Central memory CD8-positive, alpha-beta T cell (primary cell): Measurements from ENCODE around the gene MOK.
"Not testable (repeated sequence)": the region's sequence is repeated elsewhere in the genome, so short reads cannot be mapped to it uniquely, and the experiment has no call there.

ENCODE experiments used
- ATAC-seq: fragments of 150-1000 bp; cut with Tn5 transposase; replicated peaks from 2 replicates; pipeline ENCODE4 v1.10.0; 2022; ENCODE audit warnings: mild to moderate bottlenecking, moderate FRiP score, moderate number of reproducible peaks; ENCODE audit not compliant: poor library complexity, severe bottlenecking; ENCODE audit errors: extremely low read depth
- DNase-seq, 2 donors: peaks; one replicate each; pipeline ENCODE4 v3.0.0; 2021; ENCODE audit warnings: low spot score in 2 of 2
- H3K27ac Mint-ChIP-seq: one replicate; pipeline ENCODE4 v1.8.0; 2022; ENCODE audit warnings: low read depth, mild to moderate bottlenecking, moderate library complexity, mixed read lengths
- H3K27me3 Mint-ChIP-seq: one replicate; pipeline ENCODE4 v1.8.0; 2022; ENCODE audit warnings: mixed read lengths
- H3K36me3 Mint-ChIP-seq: one replicate; pipeline ENCODE4 v1.8.0; 2022; ENCODE audit warnings: mild to moderate bottlenecking, moderate library complexity, mixed read lengths; ENCODE audit not compliant: insufficient read depth
- H3K4me1 Mint-ChIP-seq: one replicate; pipeline ENCODE4 v1.8.0; 2022; ENCODE audit warnings: mixed read lengths
- H3K4me3 Mint-ChIP-seq: one replicate; pipeline ENCODE4 v1.8.0; 2022; ENCODE audit warnings: mild to moderate bottlenecking, moderate library complexity, mixed read lengths
- H3K9me3 Mint-ChIP-seq: one replicate; pipeline ENCODE4 v1.8.0; 2022; ENCODE audit warnings: mixed read lengths

MOK gene

DNA sequence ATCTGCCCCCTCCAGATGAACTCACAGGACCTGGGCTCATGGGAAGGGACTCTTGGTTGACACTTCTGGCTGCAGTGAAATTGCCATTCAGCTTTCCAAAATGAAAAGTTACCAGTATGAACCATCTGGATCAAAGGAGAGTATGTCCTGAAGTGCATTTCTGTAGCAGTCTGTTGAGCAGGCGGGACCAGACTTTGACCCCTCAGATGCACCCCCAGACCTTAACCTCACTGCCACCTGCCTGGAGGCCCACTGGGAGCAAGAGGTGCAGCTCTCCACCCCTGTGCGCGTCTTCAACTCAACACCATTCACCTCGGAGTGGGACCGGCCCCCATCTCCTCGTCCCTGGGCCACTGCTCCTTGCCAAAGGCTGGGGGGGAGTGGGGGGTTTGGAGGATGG is 55.0 kb downstream of the MOK start:
- Mint-ChIP-seq H3K9me3 (no peaks in the 10 kb centered on the region), H3K4me1 (no peaks in the 10 kb centered on the region), H3K36me3 (no peaks in the 10 kb centered on the region), H3K27ac (no peak overlapping the region), H3K4me3 (no peak overlapping the region), H3K27me3 (no peaks in the 10 kb centered on the region)
- ATAC-seq (no peak), DNase-seq (no peak)

DNA sequence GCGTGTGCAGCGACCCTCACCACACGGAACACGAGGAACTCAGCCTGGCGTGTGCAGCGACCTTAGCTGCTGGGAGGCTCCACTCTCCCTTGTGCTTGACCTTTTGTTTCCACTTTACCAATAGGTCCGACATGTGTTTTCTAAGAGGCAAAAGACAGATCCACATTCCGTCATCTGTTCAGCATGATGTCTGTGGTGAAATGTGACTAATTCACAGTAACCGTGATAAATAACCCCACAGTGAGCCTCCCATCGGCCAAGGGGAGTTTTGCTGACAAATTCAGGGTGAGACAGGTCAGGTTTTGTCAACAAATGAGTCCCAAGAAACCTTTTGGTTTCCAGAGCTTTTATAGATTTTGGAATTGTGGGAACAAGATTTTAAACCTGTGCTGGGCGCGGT is 55.9 kb downstream of the MOK start:
- no peaks in the 10 kb centered on the region for H3K27me3 Mint-ChIP-seq
- DNase-seq (no peak), ATAC-seq (no peak)
- no peak overlapping the region for H3K27ac Mint-ChIP-seq
- H3K9me3 Mint-ChIP-seq = no peaks in the 10 kb centered on the region
- H3K36me3 Mint-ChIP-seq = no peaks in the 10 kb centered on the region
- no peak overlapping the region for H3K4me3 Mint-ChIP-seq
- H3K4me1 Mint-ChIP-seq = no peaks in the 10 kb centered on the region

DNA sequence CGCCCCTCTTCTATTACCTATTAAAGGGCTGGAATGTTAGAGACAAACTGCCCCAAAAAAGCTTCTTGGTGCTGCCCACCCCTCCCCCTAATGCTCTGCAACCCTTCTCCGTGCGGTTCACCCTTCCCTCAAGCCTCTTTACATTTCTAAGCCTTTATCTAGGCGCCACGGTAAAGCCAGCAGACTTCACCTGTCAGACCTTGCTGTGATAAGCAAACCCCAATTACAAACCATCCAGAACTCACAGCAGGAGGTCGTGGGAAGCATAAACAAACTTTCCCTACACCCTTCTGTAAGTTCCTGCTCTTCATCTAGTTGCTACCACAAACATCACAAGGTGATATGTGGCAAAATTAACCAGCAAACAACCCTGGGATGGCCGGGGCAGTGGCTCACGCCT is 56.8 kb downstream of the MOK start:
- Mint-ChIP-seq H3K9me3 (no peaks in the 10 kb centered on the region), H3K36me3 (no peaks in the 10 kb centered on the region), H3K4me3 (no peak overlapping the region), H3K27me3 (no peaks in the 10 kb centered on the region), H3K27ac (no peak overlapping the region), H3K4me1 (no peaks in the 10 kb centered on the region)
- DNase-seq (no peak), ATAC-seq (no peak)

DNA sequence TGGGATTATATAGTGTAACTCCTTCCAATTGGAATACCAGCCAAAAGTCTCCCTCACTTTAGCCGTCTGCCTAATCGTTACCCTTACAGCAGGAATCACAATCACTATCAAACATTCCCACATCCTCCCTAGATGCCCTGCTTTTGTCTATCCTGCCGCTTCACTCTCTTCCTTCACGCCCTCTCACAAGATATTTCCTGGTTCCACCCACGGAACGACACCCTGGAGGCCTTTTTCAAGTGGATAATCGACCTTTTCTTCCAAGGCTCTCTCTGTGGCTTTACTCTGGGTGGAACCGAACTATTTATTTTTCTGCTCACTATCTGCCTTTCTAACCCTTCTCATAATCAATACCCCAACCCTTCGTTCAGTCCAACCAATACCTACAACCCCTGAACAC is 58.9 kb downstream of the MOK start:
- ATAC-seq (no peak), DNase-seq (no peak)
- no peaks in the 10 kb centered on the region for H3K36me3 Mint-ChIP-seq
- H3K4me3 Mint-ChIP-seq = no peak overlapping the region
- H3K9me3 Mint-ChIP-seq = no peaks in the 10 kb centered on the region
- no peaks in the 10 kb centered on the region for H3K4me1 Mint-ChIP-seq
- no peaks in the 10 kb centered on the region for H3K27me3 Mint-ChIP-seq
- H3K27ac Mint-ChIP-seq = no peak overlapping the region

DNA sequence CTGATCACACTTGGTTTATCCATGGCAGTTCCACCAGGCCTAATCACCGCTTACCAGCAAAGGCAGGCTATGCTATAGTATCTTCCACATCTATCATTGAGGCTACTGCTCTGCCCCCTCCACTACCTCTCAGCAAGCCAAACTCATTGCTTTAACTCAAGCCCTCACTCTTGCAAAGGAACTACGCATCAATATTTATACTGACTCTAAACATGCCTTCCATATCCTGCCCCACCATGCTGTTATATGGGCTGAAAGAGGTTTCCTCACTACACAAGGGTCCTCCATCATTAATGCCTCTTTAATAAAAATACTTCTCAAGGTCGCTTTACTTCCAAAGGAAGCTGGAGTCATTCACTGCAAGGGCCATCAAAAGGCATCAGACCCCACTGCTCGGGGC is 61.2 kb downstream of the MOK start:
- not testable (repeated sequence) for H3K4me1 Mint-ChIP-seq, H3K36me3 Mint-ChIP-seq, ATAC-seq, H3K27ac Mint-ChIP-seq, H3K27me3 Mint-ChIP-seq, DNase-seq, H3K9me3 Mint-ChIP-seq, H3K4me3 Mint-ChIP-seq

DNA sequence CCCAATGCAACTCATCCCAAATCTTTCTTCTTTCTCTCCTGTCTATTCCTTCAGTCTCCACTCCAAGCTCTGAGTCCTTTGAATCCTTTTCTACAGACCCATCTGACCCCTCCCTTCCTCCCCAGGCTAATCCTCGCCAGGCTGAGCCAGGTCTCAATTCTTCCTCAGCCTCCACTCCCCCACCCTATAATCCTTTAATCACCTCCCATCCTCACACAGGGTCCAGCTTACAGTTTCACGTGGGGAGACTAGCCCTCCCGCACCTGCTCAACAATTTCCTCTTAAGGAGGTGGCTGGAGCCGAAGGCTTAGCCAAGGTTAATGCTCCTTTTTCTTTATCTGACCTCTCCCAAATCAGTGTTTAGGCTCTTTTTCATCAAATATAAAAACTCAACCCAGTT is 63.8 kb downstream of the MOK start:
- DNase-seq (no peak), ATAC-seq (no peak)
- Mint-ChIP-seq H3K27me3 (no peaks in the 10 kb centered on the region), H3K27ac (no peak overlapping the region), H3K36me3 (no peaks in the 10 kb centered on the region), H3K4me1 (no peaks in the 10 kb centered on the region), H3K9me3 (no peaks in the 10 kb centered on the region), H3K4me3 (no peak overlapping the region)

DNA sequence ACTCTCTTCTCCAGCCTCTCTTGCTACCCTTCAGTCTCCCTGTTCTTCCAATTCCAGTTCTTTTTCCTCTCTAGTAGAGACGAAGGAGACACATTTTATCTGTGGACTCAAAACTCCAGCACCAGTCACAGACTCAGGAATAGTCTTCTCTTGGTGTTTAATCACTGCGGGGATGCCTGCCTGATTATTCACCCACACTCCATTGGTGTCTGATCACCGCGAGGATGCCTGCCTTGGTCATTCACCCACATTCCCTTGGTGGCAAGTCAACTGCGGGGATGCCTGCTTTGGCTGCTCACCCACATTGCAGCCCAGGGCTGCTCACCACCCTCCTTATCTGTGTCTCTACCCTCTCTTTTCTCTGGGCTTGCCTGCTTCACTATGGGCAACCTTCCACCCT is 64.5 kb downstream of the MOK start:
- H3K4me1 Mint-ChIP-seq, H3K27me3 Mint-ChIP-seq, H3K36me3 Mint-ChIP-seq, ATAC-seq, DNase-seq, H3K27ac Mint-ChIP-seq, H3K9me3 Mint-ChIP-seq, H3K4me3 Mint-ChIP-seq: not testable (repeated sequence)

DNA sequence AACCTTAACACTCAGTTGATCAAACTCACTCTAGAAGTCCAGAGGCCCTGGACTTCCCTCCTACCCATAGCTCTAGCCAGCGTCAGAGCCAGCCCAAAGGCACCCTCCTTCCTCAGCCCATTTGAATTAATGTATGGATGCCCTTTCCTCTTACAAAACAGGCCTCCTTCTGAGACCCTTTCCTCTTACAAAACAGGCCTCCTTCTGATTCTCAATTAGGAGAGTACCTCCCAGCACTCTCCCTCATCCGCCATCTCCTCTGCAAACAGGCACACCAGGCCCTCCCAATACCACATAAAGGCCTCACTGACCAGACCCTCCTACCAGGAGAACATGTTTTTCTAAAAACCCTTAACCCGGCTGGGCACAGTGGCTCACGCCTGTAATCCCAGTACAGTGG is 65.7 kb downstream of the MOK start:
- no peak for DNase-seq
- Mint-ChIP-seq H3K27me3 (no peaks in the 10 kb centered on the region), H3K36me3 (no peaks in the 10 kb centered on the region), H3K4me1 (no peaks in the 10 kb centered on the region), H3K27ac (no peak overlapping the region), H3K9me3 (no peaks in the 10 kb centered on the region), H3K4me3 (no peak overlapping the region)
- no peak for ATAC-seq

DNA sequence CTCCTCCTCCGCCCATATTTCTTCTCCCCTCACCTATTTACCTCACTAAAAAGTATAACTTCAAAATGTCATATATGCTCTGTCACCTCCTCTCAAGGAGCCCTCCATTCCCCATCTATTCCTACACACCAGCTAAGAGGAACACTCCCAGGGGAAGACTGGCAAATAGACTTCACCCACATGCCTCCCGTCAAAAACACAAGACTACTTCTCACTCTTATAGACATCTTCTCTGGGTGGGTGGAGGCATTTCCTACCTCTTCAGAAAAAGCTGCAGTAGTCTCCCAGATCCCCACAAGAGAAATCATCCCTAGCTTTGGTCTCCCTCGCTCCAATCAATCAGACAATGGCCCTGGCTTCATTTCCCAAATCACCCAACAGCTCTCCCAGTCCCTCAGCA is 66.2 kb downstream of the MOK start:
- no peaks in the 10 kb centered on the region for H3K36me3 Mint-ChIP-seq
- H3K4me1 Mint-ChIP-seq = no peaks in the 10 kb centered on the region
- ATAC-seq (no peak), DNase-seq (no peak)
- no peak overlapping the region for H3K27ac Mint-ChIP-seq
- H3K27me3 Mint-ChIP-seq = no peaks in the 10 kb centered on the region
- H3K4me3 Mint-ChIP-seq = no peak overlapping the region
- no peaks in the 10 kb centered on the region for H3K9me3 Mint-ChIP-seq

DNA sequence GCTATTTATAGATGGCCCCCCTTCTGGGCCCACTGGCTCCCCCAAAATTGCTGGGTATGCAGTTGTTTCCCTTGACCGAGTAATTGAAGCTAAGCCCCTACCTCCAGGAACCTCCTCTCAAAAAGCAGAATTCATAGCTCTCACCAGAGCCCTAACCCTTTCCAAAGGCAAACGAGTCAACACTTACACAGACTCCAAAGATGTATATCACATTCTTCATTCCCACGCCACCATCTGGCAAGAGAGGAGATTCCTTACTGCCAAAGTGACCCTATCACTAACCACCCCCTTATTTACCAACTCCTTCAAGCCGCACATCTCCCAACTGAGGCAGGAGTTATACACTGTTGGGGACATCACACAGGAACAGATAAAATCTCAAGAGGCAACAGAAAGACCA is 66.8 kb downstream of the MOK start:
- ATAC-seq = no peak
- no peaks in the 10 kb centered on the region for H3K9me3 Mint-ChIP-seq
- DNase-seq = no peak
- H3K36me3 Mint-ChIP-seq = no peaks in the 10 kb centered on the region
- no peak overlapping the region for H3K27ac Mint-ChIP-seq
- H3K4me1 Mint-ChIP-seq = no peaks in the 10 kb centered on the region
- no peaks in the 10 kb centered on the region for H3K27me3 Mint-ChIP-seq
- no peak overlapping the region for H3K4me3 Mint-ChIP-seq

DNA sequence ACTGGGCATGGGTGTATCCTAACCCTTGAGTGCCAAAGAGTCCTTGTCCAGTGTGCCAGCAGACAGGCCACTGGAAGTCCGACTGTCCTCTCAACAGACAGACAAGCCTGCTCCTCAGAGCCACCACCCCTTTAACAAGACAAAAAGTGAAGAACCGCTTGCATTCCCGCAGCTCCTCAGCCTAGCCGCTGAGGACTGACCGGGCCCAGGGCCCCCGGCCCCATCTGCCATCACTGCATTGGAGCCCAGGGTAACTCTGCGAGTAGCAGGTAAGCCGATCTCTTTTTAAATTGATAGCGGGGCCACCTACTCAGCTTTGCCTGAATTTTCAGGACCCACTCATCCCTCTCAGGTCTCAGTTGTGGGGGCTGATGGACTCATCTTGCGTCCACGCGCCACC is 68.9 kb downstream of the MOK start:
- Mint-ChIP-seq H3K36me3 (no peaks in the 10 kb centered on the region), H3K9me3 (no peaks in the 10 kb centered on the region)
- ATAC-seq = no peak

DNA sequence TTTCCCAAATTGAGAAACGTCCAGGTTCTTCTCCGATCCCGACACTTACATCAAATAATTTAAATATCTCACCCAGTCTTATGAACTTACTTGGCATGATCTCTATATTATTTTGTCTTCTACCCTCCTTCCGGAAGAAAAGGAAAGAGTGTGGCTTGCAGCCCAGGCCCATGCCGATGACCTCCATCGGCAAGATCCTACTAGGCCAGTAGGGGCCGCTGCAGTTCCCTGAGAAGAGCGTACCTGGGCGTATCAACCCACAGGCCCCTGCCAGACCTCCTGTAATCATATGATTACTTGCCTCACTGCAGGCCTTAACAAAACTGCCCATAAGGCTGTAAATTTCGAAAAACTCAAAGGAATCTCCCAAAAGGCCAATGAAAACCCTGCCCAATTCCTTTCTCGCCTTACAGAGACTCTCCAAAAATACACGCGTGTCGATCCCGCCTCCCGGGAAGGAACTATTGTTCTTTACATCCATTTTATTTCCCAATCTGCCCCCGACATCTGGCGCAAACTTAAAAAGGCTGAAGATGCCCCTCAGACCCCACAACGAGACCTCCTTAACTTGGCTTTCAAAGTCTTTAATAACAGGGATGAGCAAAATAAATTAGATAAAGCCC is 69.6 kb downstream of the MOK start:
- Mint-ChIP-seq H3K27ac (no peak overlapping the region), H3K4me3 (no peak overlapping the region), H3K36me3 (no peaks in the 10 kb centered on the region), H3K9me3 (no peaks in the 10 kb centered on the region), H3K27me3 (no peaks in the 10 kb centered on the region), H3K4me1 (no peaks in the 10 kb centered on the region)
- peak; percentile 70 for ATAC-seq
- DNase-seq = peak; percentile 51 to 54

More for the DNA sequence above, 68.9 kb downstream of the MOK start:
- no peaks in the 10 kb centered on the region for H3K27me3 Mint-ChIP-seq
- no peak overlapping the region for H3K4me3 Mint-ChIP-seq
- no peaks in the 10 kb centered on the region for H3K4me1 Mint-ChIP-seq
- H3K27ac Mint-ChIP-seq = no peak overlapping the region
- no peak for DNase-seq

DNA sequence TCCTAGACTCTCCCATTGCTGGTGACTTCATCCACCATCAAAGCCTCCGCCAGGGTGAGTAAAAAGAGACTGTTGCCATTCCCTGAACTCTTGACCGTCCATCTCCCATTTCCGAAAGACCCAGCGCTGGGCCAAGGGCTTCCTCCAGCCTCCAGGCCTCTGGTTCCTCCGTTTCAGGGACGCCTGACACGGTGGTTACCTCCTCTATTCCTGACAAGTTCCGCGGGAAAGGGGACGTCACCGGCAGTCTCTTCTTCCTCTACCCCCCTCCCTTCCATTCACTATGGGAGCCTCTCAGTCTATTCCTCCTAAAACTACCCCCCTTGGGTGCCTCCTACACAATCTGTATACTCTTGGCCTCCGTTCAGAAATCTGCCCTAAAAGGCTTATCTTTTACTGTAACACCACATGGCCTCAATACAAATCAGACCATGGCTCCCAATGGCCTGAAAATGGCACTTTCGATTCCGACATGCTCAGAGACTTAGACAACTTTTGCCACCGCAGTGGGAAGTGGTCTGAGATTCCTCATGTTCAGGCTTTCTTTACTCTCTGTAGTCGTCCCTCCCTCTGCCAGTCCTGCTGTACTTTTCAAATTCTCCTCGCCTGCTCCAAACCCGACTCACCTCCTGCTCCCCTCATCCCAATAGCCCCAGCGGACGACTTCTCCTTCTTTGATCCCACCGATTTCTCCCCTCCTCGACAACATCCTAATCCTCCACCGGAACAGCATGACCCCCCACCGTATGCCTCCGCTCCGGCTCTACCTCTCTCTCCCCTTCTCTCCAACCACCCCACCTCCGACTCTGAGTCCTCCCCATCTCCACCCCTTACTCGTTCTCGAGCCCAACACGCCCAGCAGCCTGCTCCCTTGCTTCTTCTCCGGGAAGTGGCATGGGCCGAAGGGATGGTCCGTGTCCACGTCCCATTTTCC is 70.4 kb downstream of the MOK start:
- Mint-ChIP-seq H3K9me3 (no peaks in the 10 kb centered on the region), H3K4me1 (no peaks in the 10 kb centered on the region), H3K36me3 (no peaks in the 10 kb centered on the region), H3K27ac (no peak overlapping the region), H3K27me3 (no peaks in the 10 kb centered on the region), H3K4me3 (no peak overlapping the region)
- ATAC-seq = no peak
- DNase-seq = no peak
